Amygdala (tissue), 56 donors: ENCODE measurements around the gene RAP1B.

Experiments used
- DNase-seq, 56 donors: peaks; one replicate each; lab custom pipeline; 2025; lab: John Stamatoyannopoulos, UW

The RAP1B gene

DNA sequence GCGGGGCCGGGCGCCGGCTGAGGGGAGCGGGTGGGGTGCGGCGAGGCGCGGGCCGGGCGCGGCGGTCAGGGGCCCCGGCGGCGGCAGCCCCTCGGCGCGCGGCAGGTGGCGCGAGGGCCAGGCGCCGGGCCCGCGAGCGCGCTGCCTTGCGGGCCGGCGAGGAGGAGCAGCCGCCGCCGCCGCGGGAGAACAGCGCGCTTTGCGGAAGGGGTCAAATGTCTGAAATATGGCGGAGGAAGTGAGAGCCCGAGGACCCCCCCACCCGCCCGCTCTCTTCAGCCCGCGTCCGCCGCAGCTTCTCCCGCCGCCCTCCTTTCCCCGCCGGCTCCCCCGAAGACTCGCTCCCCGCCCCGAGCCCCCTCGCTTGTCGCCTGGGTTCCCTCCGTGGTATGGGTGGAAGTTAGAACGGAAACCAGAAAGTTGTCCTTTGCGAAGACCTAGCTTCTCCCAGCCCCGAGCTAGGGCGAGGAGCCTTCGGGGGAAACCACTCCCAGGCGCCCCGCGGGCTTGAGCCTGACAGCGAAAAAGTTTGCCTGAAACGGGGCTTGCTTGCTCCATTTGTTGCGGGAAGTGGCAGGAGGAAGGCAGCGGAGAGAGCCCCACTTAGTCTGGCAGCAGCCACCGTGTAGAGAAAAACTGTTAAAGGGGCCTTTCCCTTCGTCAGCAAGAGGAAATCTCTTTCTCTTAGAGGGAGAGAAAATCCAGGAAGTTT is 551 bp downstream of the RAP1B start:
- DNase-seq, result peak in 49 of 56 donors; percentile 3 to 66 (median 32)

GRCh38 chr12:68611806-68612160 is 1.1 kb downstream of the RAP1B start:
- no peak for DNase-seq

- DNase-seq, result no peak
These were observed 1.5 kb downstream of the RAP1B start for GRCh38 chr12:68612202-68612601.

GRCh38 chr12:68612697-68613096 is 2.0 kb downstream of the RAP1B start:
- DNase-seq, result no peak

GRCh38 chr12:68613209-68613904 is 2.7 kb downstream of the RAP1B start:
- DNase-seq, result no peak

- DNase-seq, result no peak
These were observed 3.5 kb downstream of the RAP1B start for GRCh38 chr12:68614105-68614679.

DNA sequence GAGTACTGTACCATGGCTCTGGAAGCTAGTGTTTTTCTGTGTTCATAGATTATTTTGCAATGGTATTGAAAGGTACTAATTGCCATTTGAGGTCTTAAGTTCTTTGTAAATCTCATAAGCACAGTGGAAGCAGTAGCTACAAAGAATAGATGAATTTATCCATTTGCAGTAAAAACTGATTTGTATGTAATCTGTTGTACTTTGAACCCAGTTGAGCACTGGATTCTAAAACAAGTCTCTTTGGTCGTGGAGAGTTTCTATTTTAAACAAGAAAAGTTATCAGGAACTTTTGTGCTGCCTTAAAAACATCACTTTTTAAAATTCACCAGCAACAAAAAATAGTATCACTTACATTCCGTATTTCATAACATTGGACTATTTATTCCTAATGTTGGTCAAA is 4.1 kb downstream of the RAP1B start:
- no peak for DNase-seq

DNA sequence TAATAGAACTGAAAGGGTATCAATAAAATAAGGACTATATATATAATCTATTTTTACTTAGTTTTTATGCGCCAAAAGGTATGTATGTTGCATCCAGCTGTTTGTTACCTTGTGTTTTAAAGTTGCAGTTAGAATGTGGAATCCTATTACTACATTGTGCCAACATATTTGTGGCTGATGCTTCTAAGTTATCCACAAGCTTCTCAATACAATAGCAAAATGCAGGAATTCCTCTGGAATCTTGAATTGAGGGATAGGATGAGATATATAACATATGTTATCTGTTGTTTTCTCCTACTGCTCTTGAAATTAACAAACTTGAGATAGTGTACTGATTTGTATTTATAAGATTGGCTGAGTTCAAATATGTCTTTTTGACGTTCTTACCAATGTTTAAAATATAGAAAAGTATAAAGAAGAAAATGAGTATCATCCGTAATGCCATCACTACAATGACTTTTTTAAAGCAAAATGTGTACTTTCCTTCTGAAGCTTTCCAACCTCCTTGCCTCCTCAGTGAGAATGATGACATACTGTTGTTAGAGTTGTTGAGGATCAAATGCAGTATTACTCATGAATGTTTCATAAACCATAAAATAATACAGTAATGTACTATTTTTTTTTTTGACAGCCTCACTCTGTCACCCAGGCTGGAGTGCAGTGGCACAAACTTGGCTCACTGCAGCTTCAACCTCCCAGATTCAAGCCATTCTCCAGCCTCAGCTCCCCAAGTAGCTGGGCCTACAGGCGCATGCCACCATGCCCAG is 6.6 kb downstream of the RAP1B start:
- DNase-seq, result no peak

DNA sequence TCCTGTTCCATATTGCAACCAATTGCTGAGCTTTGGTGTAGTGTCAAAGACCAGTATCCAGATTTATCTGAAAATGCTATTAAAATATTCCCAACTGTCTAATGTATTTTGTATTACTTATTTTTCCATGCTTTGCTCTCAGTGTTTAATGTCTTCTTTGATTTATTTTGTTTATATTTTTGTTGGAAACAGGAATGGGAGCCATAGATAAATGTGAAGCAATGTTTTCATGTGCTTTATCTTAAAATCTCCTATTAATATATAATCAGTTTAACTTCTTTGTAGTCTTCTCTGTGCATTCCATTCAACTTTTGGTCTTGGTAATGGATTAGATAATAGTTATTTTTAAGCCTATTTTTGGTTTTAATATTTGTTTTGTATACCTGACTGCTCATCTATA is 8.8 kb downstream of the RAP1B start:
- no peak for DNase-seq

- no peak for DNase-seq
These were observed 10.1 kb downstream of the RAP1B start for GRCh38 chr12:68620519-68621471.

GRCh38 chr12:68621472-68622081 is 10.9 kb downstream of the RAP1B start:
- no peak for DNase-seq

DNA sequence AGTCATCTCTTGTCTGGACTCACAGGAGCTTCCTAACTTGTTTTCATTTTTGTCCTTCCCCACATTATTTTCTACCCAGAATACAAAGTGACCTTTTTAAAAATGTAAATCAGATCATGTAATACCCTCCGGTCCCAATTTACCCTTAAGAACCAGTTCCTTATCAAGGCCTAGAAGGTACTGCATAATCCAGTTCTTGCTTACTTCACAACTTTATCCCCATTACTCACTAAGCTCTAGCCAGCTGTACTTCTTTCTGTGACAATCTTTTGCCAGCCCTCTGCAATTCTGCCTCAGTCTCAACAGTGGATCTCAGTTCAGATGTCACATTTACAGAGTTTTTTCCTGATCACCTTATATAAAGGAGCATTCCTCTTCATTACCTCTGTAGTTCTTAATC is 11.6 kb downstream of the RAP1B start:
- DNase-seq, result no peak

DNA sequence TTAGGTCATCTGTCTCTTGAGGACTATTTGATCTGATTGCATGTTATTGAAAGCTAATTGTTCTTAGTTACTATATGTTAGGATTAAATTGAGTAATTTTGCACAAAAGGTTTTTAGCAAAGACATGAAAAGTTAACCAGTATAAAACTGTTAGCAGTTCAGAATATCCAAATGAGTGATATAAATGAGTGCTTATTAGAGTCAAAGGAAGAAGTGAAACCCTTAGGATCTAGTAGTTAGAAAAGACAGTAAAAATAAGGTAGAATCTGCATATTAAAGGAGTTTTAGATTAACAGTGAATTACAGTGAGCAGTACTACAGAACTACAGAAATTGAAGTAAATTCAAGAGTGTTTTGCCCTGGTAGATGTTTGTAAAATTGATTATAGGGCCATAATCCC is 12.4 kb downstream of the RAP1B start:
- DNase-seq, result no peak

DNA sequence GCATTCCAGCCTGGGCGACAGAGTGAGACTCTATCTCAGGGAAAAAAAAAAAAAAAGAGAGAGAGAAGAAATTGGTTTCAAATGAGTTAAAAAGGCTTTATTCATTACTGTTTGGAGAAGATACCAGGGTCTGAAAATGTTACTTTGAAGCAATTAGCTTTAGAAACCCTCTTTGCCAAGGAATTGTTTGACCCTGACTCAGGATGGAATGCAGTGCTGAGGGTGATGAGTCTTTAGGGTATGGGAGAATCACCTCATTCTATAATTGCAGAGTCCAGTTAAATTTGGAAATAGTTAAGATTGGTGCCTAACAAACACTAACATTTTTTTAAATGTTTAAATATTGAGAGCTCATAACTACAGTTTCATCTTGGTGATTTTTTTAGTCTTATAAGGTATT is 13.3 kb downstream of the RAP1B start:
- no peak for DNase-seq

DNA sequence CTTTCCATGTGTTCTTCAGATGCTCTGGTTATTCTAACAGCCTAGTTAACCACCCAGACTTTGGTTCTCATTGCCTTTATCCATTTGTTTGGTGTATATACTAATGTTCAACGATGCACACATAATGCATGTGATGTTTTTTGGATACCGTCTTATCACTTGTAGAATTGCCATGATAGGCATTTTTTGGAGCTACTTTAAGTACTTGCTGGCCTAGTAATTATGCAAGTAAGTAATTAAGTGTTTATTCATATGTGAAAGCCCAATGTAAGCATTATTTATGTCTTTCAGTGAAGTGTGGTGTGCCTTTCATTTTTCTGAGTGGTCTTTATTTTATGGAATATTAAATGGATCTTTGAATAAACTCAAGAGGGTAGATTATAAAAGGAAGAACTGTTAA is 14.2 kb downstream of the RAP1B start:
- no peak for DNase-seq

DNA sequence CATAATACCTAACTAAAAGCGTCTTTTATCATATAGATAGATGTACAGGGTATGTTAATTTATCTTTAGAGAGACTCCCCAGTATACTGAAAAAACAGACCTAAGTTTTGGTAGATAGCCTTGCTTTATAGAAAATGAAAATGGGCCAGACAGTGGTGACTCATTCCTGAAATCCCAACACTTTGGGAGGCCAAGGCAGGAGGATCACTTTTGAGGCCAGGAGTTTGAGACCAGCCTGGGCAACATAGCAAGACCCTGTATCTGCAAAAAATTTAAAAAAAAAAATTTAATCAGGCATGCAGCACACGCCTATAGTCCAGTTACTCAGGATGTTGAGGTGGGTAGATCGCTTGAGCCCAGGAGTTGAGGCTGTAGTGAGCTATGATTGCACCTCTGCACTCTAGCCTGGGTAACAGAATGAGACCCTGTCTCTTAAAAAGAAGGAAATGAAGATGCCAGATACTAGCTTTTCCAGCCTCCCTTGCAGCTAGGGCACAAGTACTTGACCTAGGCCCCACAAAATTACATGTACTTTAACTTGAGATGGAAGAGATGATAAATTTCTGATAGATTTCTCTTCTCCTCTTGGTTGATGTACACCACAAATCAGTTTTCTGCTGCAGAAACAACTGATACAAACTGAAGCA is 17.1 kb downstream of the RAP1B start:
- DNase-seq, result no peak

DNA sequence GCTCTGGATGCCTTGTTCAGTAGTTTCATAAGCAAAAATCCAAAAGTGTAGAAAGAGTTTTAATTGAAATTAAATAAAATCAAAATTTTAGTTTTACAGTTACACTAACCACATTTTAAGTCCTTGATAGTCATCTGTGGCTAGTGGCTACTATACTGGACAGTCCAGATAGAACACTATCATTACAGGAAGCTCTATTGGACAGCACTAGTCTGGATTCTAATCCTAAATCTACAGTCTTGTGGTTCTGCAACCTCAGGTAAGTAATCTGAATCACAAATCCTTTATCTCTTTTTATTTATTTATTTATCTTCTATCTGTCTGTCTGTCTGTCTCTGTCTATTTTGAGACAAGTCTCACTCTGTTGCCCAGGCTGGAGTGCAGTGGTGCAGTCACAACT is 18.0 kb downstream of the RAP1B start:
- DNase-seq, result no peak

GRCh38 chr12:68630050-68630449 is 19.4 kb downstream of the RAP1B start:
- DNase-seq, result no peak

DNA sequence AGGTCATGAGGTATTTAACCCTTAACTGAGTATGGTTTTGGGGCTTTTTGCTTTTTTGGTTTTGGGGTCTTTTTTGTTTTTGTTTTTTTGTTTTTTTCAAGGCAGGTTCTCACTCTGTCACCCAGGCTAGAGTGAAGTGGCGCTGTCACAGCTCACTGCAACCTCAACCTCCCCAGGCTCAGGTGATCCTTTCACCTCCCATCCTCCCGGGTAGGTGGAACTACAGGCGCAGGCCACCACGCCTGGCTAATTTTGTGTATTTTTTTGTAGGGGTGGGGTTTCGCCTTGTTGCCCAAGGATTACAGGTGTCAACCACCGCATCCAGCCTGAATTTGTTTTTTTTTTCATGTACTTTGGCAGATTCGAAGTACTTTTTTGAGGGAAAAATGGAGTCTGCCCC is 19.9 kb downstream of the RAP1B start:
- no peak for DNase-seq
